ENCODE results near the gene KCNAB1.
A peak's percentile ranks its signal among the peaks of the same experiment; 100 is the strongest.

- TF ChIP-seq, protein P1, sequence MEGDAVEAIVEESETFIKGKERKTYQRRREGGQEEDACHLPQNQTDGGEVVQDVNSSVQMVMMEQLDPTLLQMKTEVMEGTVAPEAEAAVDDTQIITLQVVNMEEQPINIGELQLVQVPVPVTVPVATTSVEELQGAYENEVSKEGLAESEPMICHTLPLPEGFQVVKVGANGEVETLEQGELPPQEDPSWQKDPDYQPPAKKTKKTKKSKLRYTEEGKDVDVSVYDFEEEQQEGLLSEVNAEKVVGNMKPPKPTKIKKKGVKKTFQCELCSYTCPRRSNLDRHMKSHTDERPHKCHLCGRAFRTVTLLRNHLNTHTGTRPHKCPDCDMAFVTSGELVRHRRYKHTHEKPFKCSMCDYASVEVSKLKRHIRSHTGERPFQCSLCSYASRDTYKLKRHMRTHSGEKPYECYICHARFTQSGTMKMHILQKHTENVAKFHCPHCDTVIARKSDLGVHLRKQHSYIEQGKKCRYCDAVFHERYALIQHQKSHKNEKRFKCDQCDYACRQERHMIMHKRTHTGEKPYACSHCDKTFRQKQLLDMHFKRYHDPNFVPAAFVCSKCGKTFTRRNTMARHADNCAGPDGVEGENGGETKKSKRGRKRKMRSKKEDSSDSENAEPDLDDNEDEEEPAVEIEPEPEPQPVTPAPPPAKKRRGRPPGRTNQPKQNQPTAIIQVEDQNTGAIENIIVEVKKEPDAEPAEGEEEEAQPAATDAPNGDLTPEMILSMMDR (IDR thresholded peaks at IDR 0.05) = peak; percentile 83 to 89 (median 86)
- no peak for TF ChIP-seq POLR2AphosphoS5 (IDR thresholded peaks at IDR 0.05)
- no peak for TF ChIP-seq POLR2A (IDR thresholded peaks at IDR 0.05)
Observed at GRCh38 chr3:156150434-156151066, 30.2 kb downstream of the KCNAB1 start.

Data from transverse colon (tissue), 4 donors.